Erythroblast (primary cell): Measurements from ENCODE around the gene FBXL15.

Source experiments
- GATA1 ChIP-seq: IDR thresholded peaks from 2 replicates; pipeline ENCODE4 v1.6.1; 2011; ENCODE audit warnings: low read depth, mild to moderate bottlenecking, control low read depth, low read length, moderate library complexity
- POLR2A ChIP-seq: IDR thresholded peaks from 2 replicates; pipeline ENCODE4 v1.6.1; 2011; ENCODE audit warnings: mild to moderate bottlenecking, low read length

DNA sequence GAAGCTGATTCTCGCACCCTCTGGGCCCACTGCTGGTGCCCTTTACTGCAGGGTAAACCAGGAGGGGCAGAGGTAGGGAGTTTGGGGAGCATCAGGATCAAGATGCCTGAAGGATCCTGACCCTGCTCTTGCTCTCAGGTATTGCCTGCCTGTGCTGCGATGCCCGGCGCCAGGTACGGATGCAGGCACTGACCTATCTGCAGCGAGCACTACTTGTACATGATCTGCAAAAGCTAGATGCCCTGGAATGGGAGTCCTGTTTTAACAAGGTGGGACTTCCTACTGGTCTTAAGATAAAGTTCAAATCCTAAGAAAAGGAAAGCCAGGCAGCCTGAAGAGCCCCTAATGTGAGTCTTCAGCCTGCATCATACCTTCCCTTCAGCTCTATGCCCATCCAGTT, 41.3 kb upstream of the FBXL15 start:
- TF ChIP-seq POLR2A (no peak), GATA1 (no peak)
